Right lobe of liver (tissue), 4 donors: ENCODE data around the gene AXIN1.

Experiments used
- CTCF ChIP-seq, 4 donors: fragments of 200-600 bp in 3 of 4; fragments of 450-650 bp in 1 of 4; IDR thresholded peaks; one replicate each; pipeline versions ENCODE4 v1.5.1 to v1.8.0; 2016 to 2022; ENCODE audit warnings: antibody characterized with exemption in 4 of 4, mild to moderate bottlenecking in 2 of 4
- POLR2A ChIP-seq: fragments of 450-650 bp; IDR thresholded peaks from one replicate; pipeline ENCODE4 v1.6.1; 2017; ENCODE audit warnings: antibody characterized with exemption, mild to moderate bottlenecking
- donor health status: DM: no; HTN: no; CAD: no.
- donor health status: DM: no; HTN: no; CAD: no.
- donor health status: DM: no; HTN: yes; CAD: no.

GRCh38 chr16:280005-280460 is 72.5 kb downstream of the AXIN1 start:
- no peak for TF ChIP-seq POLR2A
- no peak for TF ChIP-seq CTCF (IDR thresholded peaks at IDR 0.05)
